Measurements from ENCODE around the gene FUBP1.
"Not testable (repeated sequence)": the region's sequence is repeated elsewhere in the genome, so short reads cannot be mapped to it uniquely, and the experiment has no call there.

The FUBP1 gene

DNA sequence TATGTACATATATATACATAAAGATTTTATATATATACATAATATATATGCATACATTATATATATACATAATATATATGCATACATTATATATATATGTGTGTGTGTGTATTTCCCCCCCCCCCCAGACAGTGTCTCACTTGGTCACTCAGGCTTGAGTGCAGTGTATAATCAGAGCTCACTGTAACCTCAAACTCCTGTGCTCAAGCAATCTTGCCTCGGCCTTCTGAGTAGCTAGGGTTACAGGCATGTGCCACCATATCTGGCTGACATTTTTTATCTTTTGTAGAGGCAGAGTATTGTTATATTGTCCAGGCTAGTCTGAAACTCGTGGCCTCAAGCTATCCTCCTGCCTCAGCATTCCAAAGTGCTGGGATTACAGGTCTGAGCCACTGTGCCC, 9.0 kb upstream of the FUBP1 start:
- DNase-seq (ENCODE audit: low spot score): no peak
- no peak for ATAC-seq (ENCODE audit: low read depth)
- Histone ChIP-seq H3K4me3 (ENCODE audit: severe bottlenecking) (no peak overlapping the region), H3K4me1 (ENCODE audit: insufficient read depth, poor library complexity, severe bottlenecking) (peaks cover 5% of the 10 kb centered on the region), H3K27me3 (ENCODE audit: insufficient read depth, poor library complexity, severe bottlenecking) (no peaks in the 10 kb centered on the region), H3K27ac (ENCODE audit: poor library complexity, severe bottlenecking) (no peak overlapping the region), H3K9me3 (ENCODE audit: severe bottlenecking) (no peaks in the 10 kb centered on the region), H3K36me3 (ENCODE audit: low read depth) (peaks cover 15% of the 10 kb centered on the region)
- no peak for TF ChIP-seq CTCF (IDR thresholded peaks at IDR 0.05; ENCODE audit: poor library complexity, severe bottlenecking)

- no peak for TF ChIP-seq CTCF (IDR thresholded peaks at IDR 0.05; ENCODE audit: poor library complexity, severe bottlenecking)
- DNase-seq (ENCODE audit: low spot score) (no peak), ATAC-seq (ENCODE audit: low read depth) (no peak)
- Histone ChIP-seq H3K27ac (ENCODE audit: poor library complexity, severe bottlenecking) (no peak overlapping the region), H3K4me1 (ENCODE audit: insufficient read depth, poor library complexity, severe bottlenecking) (peaks cover 4% of the 10 kb centered on the region), H3K36me3 (ENCODE audit: low read depth) (peaks cover 15% of the 10 kb centered on the region), H3K9me3 (ENCODE audit: severe bottlenecking) (no peaks in the 10 kb centered on the region), H3K4me3 (ENCODE audit: severe bottlenecking) (no peak overlapping the region), H3K27me3 (ENCODE audit: insufficient read depth, poor library complexity, severe bottlenecking) (no peaks in the 10 kb centered on the region)
Observed at GRCh38 chr1:77986810-77987209, 7.9 kb upstream of the FUBP1 start.

- peaks cover 5% of the 10 kb centered on the region for H3K4me1 ChIP-seq (ENCODE audit: insufficient read depth, poor library complexity, severe bottlenecking)
- TF ChIP-seq CTCF (IDR thresholded peaks at IDR 0.05; ENCODE audit: poor library complexity, severe bottlenecking): no peak
- H3K27ac ChIP-seq (ENCODE audit: poor library complexity, severe bottlenecking): no peak overlapping the region
- peaks cover 21% of the 10 kb centered on the region for H3K36me3 ChIP-seq (ENCODE audit: low read depth)
- H3K9me3 ChIP-seq (ENCODE audit: severe bottlenecking): no peaks in the 10 kb centered on the region
- no peak overlapping the region for H3K4me3 ChIP-seq (ENCODE audit: severe bottlenecking)
- ATAC-seq (ENCODE audit: low read depth) (no peak), DNase-seq (ENCODE audit: low spot score) (no peak)
- H3K27me3 ChIP-seq (ENCODE audit: insufficient read depth, poor library complexity, severe bottlenecking): no peaks in the 10 kb centered on the region
Observed at GRCh38 chr1:77984629-77985028, 5.8 kb upstream of the FUBP1 start.

- no peaks in the 10 kb centered on the region for H3K27me3 ChIP-seq (ENCODE audit: insufficient read depth, poor library complexity, severe bottlenecking)
- no peak for DNase-seq (ENCODE audit: low spot score)
- ATAC-seq (ENCODE audit: low read depth): no peak
- H3K4me1 ChIP-seq (ENCODE audit: insufficient read depth, poor library complexity, severe bottlenecking): peaks cover 5% of the 10 kb centered on the region
- no peaks in the 10 kb centered on the region for H3K9me3 ChIP-seq (ENCODE audit: severe bottlenecking)
- no peak for TF ChIP-seq CTCF (IDR thresholded peaks at IDR 0.05; ENCODE audit: poor library complexity, severe bottlenecking)
- no peak overlapping the region for H3K4me3 ChIP-seq (ENCODE audit: severe bottlenecking)
- peaks cover 21% of the 10 kb centered on the region for H3K36me3 ChIP-seq (ENCODE audit: low read depth)
- H3K27ac ChIP-seq (ENCODE audit: poor library complexity, severe bottlenecking): no peak overlapping the region
Observed at GRCh38 chr1:77983997-77984355, 5.1 kb upstream of the FUBP1 start.

DNA sequence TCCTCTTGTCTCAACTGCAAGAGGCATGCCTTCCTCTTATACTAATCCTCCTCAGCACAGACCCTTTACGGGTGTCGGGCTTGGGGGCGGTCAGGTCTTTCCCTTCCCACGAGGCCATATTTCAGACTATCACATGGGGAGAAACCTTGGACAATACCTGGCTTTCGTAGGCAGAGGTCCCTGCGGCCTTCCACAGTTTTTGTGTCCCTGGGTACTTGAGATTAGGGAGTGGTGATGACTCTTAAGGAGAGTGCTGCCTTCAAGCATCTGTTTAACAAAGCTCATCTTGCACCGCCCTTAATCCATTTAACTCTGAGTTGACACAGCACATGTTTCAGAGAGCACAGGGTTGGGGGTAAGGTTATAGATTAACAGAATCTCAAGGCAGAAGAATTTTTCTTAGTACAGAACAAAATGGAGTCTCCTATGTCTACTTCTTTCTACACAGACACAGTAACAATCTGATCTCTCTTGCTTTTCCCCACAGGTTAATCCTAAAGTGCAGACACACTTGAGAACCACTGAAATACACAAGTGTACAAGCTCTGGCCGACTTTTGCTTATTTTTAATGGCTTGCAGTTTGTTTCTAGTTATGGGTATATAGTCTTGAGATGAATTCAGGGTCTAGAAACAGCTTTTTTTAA, 4.6 kb upstream of the FUBP1 start:
- ATAC-seq (ENCODE audit: low read depth); H3K4me3 ChIP-seq (ENCODE audit: severe bottlenecking); H3K9me3 ChIP-seq (ENCODE audit: severe bottlenecking); H3K27me3 ChIP-seq (ENCODE audit: insufficient read depth, poor library complexity, severe bottlenecking); H3K27ac ChIP-seq (ENCODE audit: poor library complexity, severe bottlenecking); H3K4me1 ChIP-seq (ENCODE audit: insufficient read depth, poor library complexity, severe bottlenecking); DNase-seq (ENCODE audit: low spot score): not testable (repeated sequence)
- H3K36me3 ChIP-seq (ENCODE audit: low read depth): peaks cover 22% of the 10 kb centered on the region

All from RWPE2 (cell line).